DND-41 (cell line): ENCODE data around the gene RGCC.

ENCODE experiments used
- ATAC-seq: fragments of 200-7000 bp; cut with Tn5 transposase; 3 replicates; pipeline ENCODE4 v1.9.1; 2021; ENCODE audit warnings: low read depth; ENCODE audit not compliant: insufficient read depth
- DNase-seq: peaks from one replicate; pipeline ENCODE4 v3.0.0-alpha.2; 2020
- H2AFZ ChIP-seq: 2 replicates; pipeline ENCODE4 v1.6.0; 2012; ENCODE audit warnings: low read depth, low read length
- H3K27ac ChIP-seq: 2 replicates; pipeline ENCODE4 v1.5.1; 2012; ENCODE audit warnings: low read length, inconsistent platforms
- H3K27me3 ChIP-seq: fragments of 200-600 bp; sonication (generic); 2 replicates; pipeline ENCODE4 v1.6.0; 2012; ENCODE audit warnings: low read length, mild to moderate bottlenecking, inconsistent platforms; ENCODE audit not compliant: insufficient read depth, poor library complexity
- H3K36me3 ChIP-seq: 2 replicates; pipeline ENCODE4 v1.5.1; 2012; ENCODE audit warnings: low read length, inconsistent platforms; ENCODE audit not compliant: insufficient read depth
- H3K4me1 ChIP-seq: 2 replicates; pipeline ENCODE4 v1.5.1; 2012; ENCODE audit warnings: mild to moderate bottlenecking, low read length; ENCODE audit not compliant: insufficient read depth
- H3K4me2 ChIP-seq: 2 replicates; pipeline ENCODE4 v1.6.0; 2012; ENCODE audit warnings: mild to moderate bottlenecking, moderate library complexity, low read length, inconsistent platforms; ENCODE audit not compliant: insufficient read depth
- H3K4me3 ChIP-seq, 2 experiments: fragments of 200-600 bp in 1 of 2; shearing (Covaris generic) in 1 of 2; 2 replicates each; pipeline ENCODE4 v1.5.1; 2012 to 2016; ENCODE audit warnings: inconsistent platforms in 2 of 2, low read length in 2 of 2, mild to moderate bottlenecking in 2 of 2, low read depth in 1 of 2, moderate library complexity in 1 of 2
- H3K79me2 ChIP-seq: 2 replicates; pipeline ENCODE4 v1.6.0; 2012; ENCODE audit warnings: low read length, inconsistent platforms; ENCODE audit not compliant: insufficient read depth
- H3K9ac ChIP-seq: 2 replicates; pipeline ENCODE4 v1.6.0; 2012; ENCODE audit warnings: low read depth, mild to moderate bottlenecking, inconsistent platforms, low read length, moderate library complexity
- H3K9me3 ChIP-seq: 2 replicates; pipeline ENCODE4 v1.5.1; 2012; ENCODE audit warnings: low read length, moderate library complexity, mild to moderate bottlenecking, inconsistent platforms; ENCODE audit not compliant: insufficient read depth, severe bottlenecking
- H4K20me1 ChIP-seq: 2 replicates; pipeline ENCODE4 v1.6.0; 2012; ENCODE audit warnings: low read length; ENCODE audit not compliant: insufficient read depth
- EZH2 ChIP-seq: IDR thresholded peaks from 3 replicates; pipeline ENCODE4 v1.6.1; 2012; ENCODE audit warnings: borderline replicate concordance, low read depth, mild to moderate bottlenecking, moderate library complexity, low read length, inconsistent platforms; ENCODE audit not compliant: severe bottlenecking
- TF ChIP-seq, protein P1 (sequence below): IDR thresholded peaks from 2 replicates; pipeline ENCODE4 v1.5.1; 2012; ENCODE audit warnings: borderline replicate concordance, low read length, moderate library complexity, mild to moderate bottlenecking; ENCODE audit not compliant: poor library complexity, severe bottlenecking; ENCODE audit errors: extremely low read depth

RGCC gene

GRCh38 chr13:41457589-41458186, 338 bp downstream of the RGCC start:
- TF ChIP-seq EZH2 = no peak
- TF ChIP-seq, protein P1, sequence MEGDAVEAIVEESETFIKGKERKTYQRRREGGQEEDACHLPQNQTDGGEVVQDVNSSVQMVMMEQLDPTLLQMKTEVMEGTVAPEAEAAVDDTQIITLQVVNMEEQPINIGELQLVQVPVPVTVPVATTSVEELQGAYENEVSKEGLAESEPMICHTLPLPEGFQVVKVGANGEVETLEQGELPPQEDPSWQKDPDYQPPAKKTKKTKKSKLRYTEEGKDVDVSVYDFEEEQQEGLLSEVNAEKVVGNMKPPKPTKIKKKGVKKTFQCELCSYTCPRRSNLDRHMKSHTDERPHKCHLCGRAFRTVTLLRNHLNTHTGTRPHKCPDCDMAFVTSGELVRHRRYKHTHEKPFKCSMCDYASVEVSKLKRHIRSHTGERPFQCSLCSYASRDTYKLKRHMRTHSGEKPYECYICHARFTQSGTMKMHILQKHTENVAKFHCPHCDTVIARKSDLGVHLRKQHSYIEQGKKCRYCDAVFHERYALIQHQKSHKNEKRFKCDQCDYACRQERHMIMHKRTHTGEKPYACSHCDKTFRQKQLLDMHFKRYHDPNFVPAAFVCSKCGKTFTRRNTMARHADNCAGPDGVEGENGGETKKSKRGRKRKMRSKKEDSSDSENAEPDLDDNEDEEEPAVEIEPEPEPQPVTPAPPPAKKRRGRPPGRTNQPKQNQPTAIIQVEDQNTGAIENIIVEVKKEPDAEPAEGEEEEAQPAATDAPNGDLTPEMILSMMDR = no peak
- Histone ChIP-seq H3K9me3 (no peaks in the 10 kb centered on the region), H2AFZ (no peak overlapping the region), H3K4me3 (no peak overlapping the region), H4K20me1 (no peaks in the 10 kb centered on the region), H3K27me3 (no peaks in the 10 kb centered on the region), H3K79me2 (no peaks in the 10 kb centered on the region), H3K36me3 (no peaks in the 10 kb centered on the region), H3K4me2 (no peak overlapping the region), H3K27ac (no peak overlapping the region), H3K9ac (no peak overlapping the region), H3K4me1 (peaks cover 6% of the 10 kb centered on the region; the same call in 1 of the 2 replicates)
- no peak for DNase-seq
- ATAC-seq = no peak

GRCh38 chr13:41458187-41458760, 924 bp downstream of the RGCC start:
- DNase-seq (no peak), ATAC-seq (no peak)
- no peaks in the 10 kb centered on the region for H3K79me2 ChIP-seq
- no peak for TF ChIP-seq EZH2
- TF ChIP-seq, protein P1 = no peak
- no peak overlapping the region for H3K27ac ChIP-seq
- H3K9me3 ChIP-seq = no peaks in the 10 kb centered on the region
- no peaks in the 10 kb centered on the region for H3K27me3 ChIP-seq
- H3K4me1 ChIP-seq = peaks cover 8% of the 10 kb centered on the region; the same call in 1 of the 2 replicates
- no peak overlapping the region for H2AFZ ChIP-seq
- H3K9ac ChIP-seq = no peak overlapping the region
- no peak overlapping the region for H3K4me2 ChIP-seq
- H3K36me3 ChIP-seq = no peaks in the 10 kb centered on the region
- H4K20me1 ChIP-seq = no peaks in the 10 kb centered on the region
- H3K4me3 ChIP-seq = no peak overlapping the region

DNA sequence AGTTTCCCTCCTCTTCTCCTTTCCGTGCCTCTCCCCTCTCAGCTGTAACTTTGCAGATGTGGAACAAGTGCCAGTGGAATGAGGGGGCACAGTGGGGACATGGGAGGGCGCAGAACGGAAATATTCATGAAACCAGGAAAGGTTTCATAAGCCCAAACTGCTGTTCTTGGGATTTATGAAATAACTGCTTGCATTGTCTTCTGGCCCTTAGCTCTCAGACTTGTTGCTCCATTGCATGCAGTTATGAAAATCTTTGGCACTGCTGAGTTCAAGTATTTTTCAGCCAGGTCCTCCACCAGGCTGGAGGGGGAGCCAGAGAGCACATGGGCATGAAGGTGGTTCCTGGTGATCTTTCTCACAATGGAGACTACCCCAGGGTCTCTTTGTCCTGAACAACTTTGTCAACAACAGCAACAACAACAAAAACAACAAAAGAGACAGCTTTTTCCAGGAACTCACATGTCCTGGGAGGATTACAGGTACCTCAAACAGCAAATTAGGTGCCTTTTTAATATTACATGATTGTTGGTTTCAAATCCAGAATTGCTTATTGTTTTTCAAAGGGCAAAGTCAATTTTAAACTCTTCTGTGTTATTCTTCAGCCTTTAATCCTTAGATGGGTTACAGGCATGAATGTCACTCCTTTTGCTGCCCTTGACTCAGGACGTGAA, 1.5 kb downstream of the RGCC start:
- Histone ChIP-seq H2AFZ (no peak overlapping the region), H3K27me3 (no peaks in the 10 kb centered on the region), H3K9ac (no peak overlapping the region)

More for the DNA sequence above, 1.5 kb downstream of the RGCC start:
- Histone ChIP-seq H3K4me3 (no peak overlapping the region), H3K79me2 (no peaks in the 10 kb centered on the region), H3K27ac (no peak overlapping the region), H3K36me3 (no peaks in the 10 kb centered on the region), H4K20me1 (no peaks in the 10 kb centered on the region), H3K9me3 (no peaks in the 10 kb centered on the region), H3K4me1 (peaks cover 13% of the 10 kb centered on the region), H3K4me2 (no peak overlapping the region)
- DNase-seq (peak; percentile 26), ATAC-seq (no peak)
- no peak for TF ChIP-seq EZH2
- TF ChIP-seq, protein P1 = peak; percentile 62
